A673 (cell line): ENCODE results near the gene SENP7.

Experiments
- CTCF ChIP-seq: fragments of 300-800, 200-600 bp; sonication (generic); conservative IDR thresholded peaks from 2 replicates; pipeline ENCODE4 v1.5.1; 2017; ENCODE audit warnings: low read depth, mild to moderate bottlenecking, antibody characterized with exemption, low read length, moderate library complexity, mixed read lengths
- EZH2 ChIP-seq: fragments of 200-600 bp; sonication (generic); IDR thresholded peaks from 2 replicates; pipeline ENCODE4 v1.6.1; 2017; ENCODE audit warnings: borderline replicate concordance, low read depth, mild to moderate bottlenecking, mixed read lengths, antibody characterized with exemption, low read length; ENCODE audit not compliant: poor library complexity, severe bottlenecking

- no peak for TF ChIP-seq CTCF
- TF ChIP-seq EZH2, result no peak
Observed at GRCh38 chr3:101292027-101292426, 221.0 kb downstream of the SENP7 start.
